Heart left ventricle (tissue), 16 donors: ENCODE results near the gene GCFC2. TPM values are rescaled to one million over a fixed set of nuclear protein-coding genes. Genes with fewer than 3 reads are reported as not detected.

Experiments used
- ATAC-seq, 4 donors: fragments of 200-7000 bp; cut with Tn5 transposase; one replicate each; pipeline ENCODE4 v1.9.1; 2020 to 2022; ENCODE audit warnings: moderate library complexity in 4 of 4, mild to moderate bottlenecking in 3 of 4, moderate number of reproducible peaks in 1 of 4
- DNase-seq, 5 donors: peaks; one replicate each; pipeline ENCODE4 v3.0.0-alpha.2; 2020
- H3K27ac ChIP-seq, 12 donors: fragments of 200-600 bp; sonication (generic) in 4 of 12; one replicate each; pipeline versions ENCODE4 v1.5.0 to v1.8.0; 2016 to 2022; ENCODE audit warnings: mild to moderate bottlenecking in 2 of 12
- H3K27me3 ChIP-seq, 9 donors: fragments of 200-600 bp; sonication (generic) in 2 of 9; one replicate each; pipeline versions ENCODE4 v1.5.1 to v1.8.0; 2016 to 2022; ENCODE audit warnings: mild to moderate bottlenecking in 3 of 9
- H3K36me3 ChIP-seq, 9 donors: fragments of 200-600 bp; sonication (generic) in 2 of 9; one replicate each; pipeline versions ENCODE4 v1.5.0 to v1.8.0; 2018 to 2022; ENCODE audit warnings: mild to moderate bottlenecking in 2 of 9
- H3K4me1 ChIP-seq, 12 donors: fragments of 200-600 bp; sonication (generic) in 4 of 12; one replicate each; pipeline versions ENCODE4 v1.5.0 to v1.8.0; 2016 to 2022; ENCODE audit warnings: mild to moderate bottlenecking in 3 of 12
- H3K4me3 ChIP-seq, 12 donors: fragments of 200-600 bp; sonication (generic) in 4 of 12; one replicate each; pipeline versions ENCODE4 v1.5.0 to v1.8.0; 2017 to 2022; ENCODE audit warnings: mild to moderate bottlenecking in 9 of 12, moderate library complexity in 4 of 12
- H3K9me3 ChIP-seq, 12 donors: fragments of 200-600 bp; sonication (generic) in 4 of 12; one replicate each; pipeline versions ENCODE4 v1.5.0 to v1.8.0; 2016 to 2022; ENCODE audit warnings: mild to moderate bottlenecking in 1 of 12
- POLR2A ChIP-seq, 2 donors: fragments of 450-650 bp; IDR thresholded peaks; one replicate each; pipeline ENCODE4 v1.6.1; 2017; ENCODE audit warnings: antibody characterized with exemption in 2 of 2, mild to moderate bottlenecking in 2 of 2, moderate library complexity in 2 of 2
- WGBS, 4 donors: extraction: QIAGEN DNeasy Blood & Tissue Kit in 2 of 4; methylation state at CpG; one replicate each; pipeline versions ENCODE4 v1.1.5 to v1.1.7; 2013 to 2018; 5-methylcytosine and 5-hydroxymethylcytosine counted together
- intact Hi-C, 10 donors: fragments of 100-400 bp; cut with DNase I; formaldehyde crosslinking; loops; one replicate each; pipeline versions ENCODE4 v1.11.1 to v1.14.2; 2022
- polyA plus RNA-seq, 2 donors: library from polyadenylated mRNA; stranded (reverse); fragments of 200-250 nt; gene quantifications; one replicate each; pipeline ENCODE4 v1.2.3, GENCODE V29; 2013
- total RNA-seq, 9 donors: library from RNA; depleted of rRNA in 2 of 9; stranded (reverse); fragments of >200 nt in 2 of 9; fragmentation: NEBNext Ultra II Directional in 3 of 9; extraction: Animal tissue kit (Norgen Biotek cat#: 25700) in 3 of 9; gene quantifications; one replicate each; pipeline versions ENCODE4 v1.1.0 to v1.2.4, GENCODE V29; 2016 to 2023
- TF ChIP-seq, protein P1 (sequence below), 12 donors: fragments of 200-600 bp; sonication (generic) in 4 of 12; IDR thresholded peaks; one replicate each; pipeline versions ENCODE4 v1.5.0 to v1.8.0; 2018 to 2022; ENCODE audit warnings: antibody characterized with exemption in 12 of 12, mild to moderate bottlenecking in 5 of 12
- donor health status: ischemic (EF 13 %, LVEDD 7.1; RV severe dilation, severe dysfunction).
- donor health status: healthy with polysubstance abuse.
- donor health status: DM: no; HTN: yes; CAD: no.
- donor health status: DM: no; HTN: no; CAD: no.
- donor health status: ischemic (EF 25% LVEDD 6.9; RV normal size, moderate dysfunction).
- donor health status: ischemic (EF 25% LVEDD 5.7; RV mildly dilated, moderate dysfunction).
- donor health status: healthy.
- donor health status: DM: yes; HTN: yes; CAD: no.
- donor health status: ischemic (EF 35%, LVEDD 5.7; RV mildly dilated, moderate dysfunction).
- donor health status: nonischemic (EF 11% LVEDD 7.7; RV severe dilation, severe dysfunction).
- donor health status: DM: yes; HTN: yes; CAD: no.
- donor health status: PGD.
- donor health status: ischemic (EF 29% LVEDD 5.4; RV normal size, mild dysfunction).
- donor health status: nonischemic (EF 23%, LVEDD 6.1; RV moderate dilation, normal function).

Gene GCFC2
- total and polyA plus RNA-seq, 11 donors, result 7.2 to 16.5 (median 13.2) TPM

GRCh38 chr2:75646090-75646582 lies 64.6 kb downstream of the GCFC2 start:
- H3K4me3 ChIP-seq, result peak overlapping the region; percentile 71 to 97 (median 92)
- peak overlapping the region in 10 of 12 donors; percentile 34 to 88 (median 72) for H3K27ac ChIP-seq
- no peaks in the 10 kb centered on the region for H3K9me3 ChIP-seq
- H3K36me3 ChIP-seq, result peaks cover 0 to 28% (median 8%) of the 10 kb centered on the region in 9 donors
- 79 to 82% (median 81%) methylated on average over 9 of the region's 9 CpGs for WGBS, 4 donors
- DNase-seq (no peak), ATAC-seq (peak in 1 of 4 donors; percentile 9)
- no peak for TF ChIP-seq POLR2A (IDR thresholded peaks at IDR 0.05)
- TF ChIP-seq, protein P1, sequence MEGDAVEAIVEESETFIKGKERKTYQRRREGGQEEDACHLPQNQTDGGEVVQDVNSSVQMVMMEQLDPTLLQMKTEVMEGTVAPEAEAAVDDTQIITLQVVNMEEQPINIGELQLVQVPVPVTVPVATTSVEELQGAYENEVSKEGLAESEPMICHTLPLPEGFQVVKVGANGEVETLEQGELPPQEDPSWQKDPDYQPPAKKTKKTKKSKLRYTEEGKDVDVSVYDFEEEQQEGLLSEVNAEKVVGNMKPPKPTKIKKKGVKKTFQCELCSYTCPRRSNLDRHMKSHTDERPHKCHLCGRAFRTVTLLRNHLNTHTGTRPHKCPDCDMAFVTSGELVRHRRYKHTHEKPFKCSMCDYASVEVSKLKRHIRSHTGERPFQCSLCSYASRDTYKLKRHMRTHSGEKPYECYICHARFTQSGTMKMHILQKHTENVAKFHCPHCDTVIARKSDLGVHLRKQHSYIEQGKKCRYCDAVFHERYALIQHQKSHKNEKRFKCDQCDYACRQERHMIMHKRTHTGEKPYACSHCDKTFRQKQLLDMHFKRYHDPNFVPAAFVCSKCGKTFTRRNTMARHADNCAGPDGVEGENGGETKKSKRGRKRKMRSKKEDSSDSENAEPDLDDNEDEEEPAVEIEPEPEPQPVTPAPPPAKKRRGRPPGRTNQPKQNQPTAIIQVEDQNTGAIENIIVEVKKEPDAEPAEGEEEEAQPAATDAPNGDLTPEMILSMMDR (IDR thresholded peaks at IDR 0.05), result no peak
- no peaks in the 10 kb centered on the region for H3K27me3 ChIP-seq
- intact Hi-C loops, result loop anchor here in 4 of 10 donors (2.0 to 10.0 kb wide), 3 partner anchors 65 to 69 kb away; partner anchors contain the start of gene GCFC2 (in 4 of the 4)
- H3K4me1 ChIP-seq, result peaks cover 0 to 24% (median 12%) of the 10 kb centered on the region in 12 donors

DNA sequence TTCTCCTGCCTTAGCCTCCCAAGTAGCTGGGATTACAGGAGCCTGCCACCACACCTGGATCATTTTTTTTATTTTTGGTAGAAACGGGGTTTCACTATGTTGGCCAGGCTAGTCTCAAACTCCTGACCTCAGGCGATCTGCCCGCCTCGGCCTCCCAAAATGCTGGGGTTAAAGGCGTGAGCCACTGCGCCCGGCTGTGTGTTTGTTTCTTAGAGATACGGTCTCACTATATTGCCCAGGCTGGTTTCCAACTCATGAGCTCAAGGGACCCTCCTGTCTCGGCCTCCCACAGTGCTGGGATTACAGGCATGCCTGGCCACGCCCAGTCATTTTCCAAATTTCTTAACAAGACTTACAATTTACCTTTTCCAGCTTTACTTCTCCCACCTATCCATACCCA lies 65.1 kb downstream of the GCFC2 start:
- no peak for DNase-seq
- 92 to 97% (median 96%) methylated on average over 10 of the region's 10 CpGs for WGBS, 4 donors
- intact Hi-C loops, result loop anchor here in 4 of 10 donors (2.0 to 10.0 kb wide), 3 partner anchors 65 to 69 kb away; partner anchors contain the start of gene GCFC2 (in 4 of the 4)
- peaks cover 0 to 28% (median 14%) of the 10 kb centered on the region in 12 donors for H3K4me1 ChIP-seq
- no peak for TF ChIP-seq POLR2A (IDR thresholded peaks at IDR 0.05)
- TF ChIP-seq, protein P1 (IDR thresholded peaks at IDR 0.05), result no peak
- no peaks in the 10 kb centered on the region for H3K27me3 ChIP-seq
- H3K9me3 ChIP-seq, result no peaks in the 10 kb centered on the region
- peak overlapping the region in 1 of 12 donors; percentile 75 for H3K27ac ChIP-seq
- H3K4me3 ChIP-seq, result no peak overlapping the region
- H3K36me3 ChIP-seq, result peaks cover 0 to 23% (median 3%) of the 10 kb centered on the region in 9 donors
- no peak for ATAC-seq

DNA sequence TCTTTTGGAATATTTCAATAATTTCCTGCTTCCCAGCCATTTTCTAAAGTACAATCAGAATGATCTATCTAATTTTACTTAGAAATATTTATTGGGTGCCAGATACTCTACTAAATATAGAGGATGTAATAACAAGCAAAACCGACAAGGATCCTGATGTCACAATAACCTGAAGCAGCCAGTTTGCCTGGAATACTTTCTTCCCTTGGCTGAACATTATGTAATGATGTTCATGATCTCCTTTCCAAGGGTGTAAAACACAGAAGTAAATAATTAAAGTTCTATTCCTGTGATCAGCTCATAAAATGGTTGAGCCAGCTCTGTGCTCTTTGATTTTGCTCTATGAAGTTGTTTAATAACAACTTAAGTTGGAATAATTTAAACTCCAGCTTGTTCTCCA lies 66.7 kb downstream of the GCFC2 start:
- Histone ChIP-seq H3K27ac (peak overlapping the region in 1 of 12 donors; percentile 75), H3K9me3 (no peaks in the 10 kb centered on the region), H3K36me3 (peaks cover 0 to 7% (median 0%) of the 10 kb centered on the region in 9 donors), H3K27me3 (no peaks in the 10 kb centered on the region), H3K4me1 (peaks cover 0 to 31% (median 16%) of the 10 kb centered on the region in 12 donors), H3K4me3 (no peak overlapping the region)
- 79 to 92% (median 83%) methylated on average over 1 of the region's 1 CpG for WGBS, 4 donors
- TF ChIP-seq, protein P1 (IDR thresholded peaks at IDR 0.05), result no peak
- no peak for TF ChIP-seq POLR2A (IDR thresholded peaks at IDR 0.05)
- DNase-seq, result no peak
- no peak for ATAC-seq
- intact Hi-C loops, result loop anchor here in 4 of 10 donors (2.0 to 10.0 kb wide), 3 partner anchors 33 to 71 kb away; partner anchors contain the start of gene GCFC2 (in 1 of the 4)

- Histone ChIP-seq H3K27ac (peak overlapping the region in 2 of 12 donors; percentile 22 to 29), H3K4me3 (no peak overlapping the region), H3K36me3 (no peaks in the 10 kb centered on the region), H3K9me3 (no peaks in the 10 kb centered on the region), H3K4me1 (peaks cover 0 to 19% (median 7%) of the 10 kb centered on the region in 12 donors), H3K27me3 (no peaks in the 10 kb centered on the region)
- 88 to 100% (median 91%) methylated on average over 1 of the region's 1 CpG for WGBS, 4 donors
- intact Hi-C loops, result loop anchor here in 5 of 10 donors (2.0 to 10.0 kb wide), 3 partner anchors 35 to 73 kb away; partner anchors contain the start of gene GCFC2 (in 1 of the 5)
- DNase-seq, result no peak
- no peak for ATAC-seq
- TF ChIP-seq POLR2A (IDR thresholded peaks at IDR 0.05), result no peak
- TF ChIP-seq, protein P1 (IDR thresholded peaks at IDR 0.05), result no peak
Observed at GRCh38 chr2:75641587-75641986, 69.1 kb downstream of the GCFC2 start.
